ENCODE data around the gene CCDC89. TPM values are rescaled to one million over a fixed set of nuclear protein-coding genes. Genes with fewer than 3 reads are reported as not detected.

Gene CCDC89
- total RNA-seq, 2 donors from 2014 or later: not detected

DNA sequence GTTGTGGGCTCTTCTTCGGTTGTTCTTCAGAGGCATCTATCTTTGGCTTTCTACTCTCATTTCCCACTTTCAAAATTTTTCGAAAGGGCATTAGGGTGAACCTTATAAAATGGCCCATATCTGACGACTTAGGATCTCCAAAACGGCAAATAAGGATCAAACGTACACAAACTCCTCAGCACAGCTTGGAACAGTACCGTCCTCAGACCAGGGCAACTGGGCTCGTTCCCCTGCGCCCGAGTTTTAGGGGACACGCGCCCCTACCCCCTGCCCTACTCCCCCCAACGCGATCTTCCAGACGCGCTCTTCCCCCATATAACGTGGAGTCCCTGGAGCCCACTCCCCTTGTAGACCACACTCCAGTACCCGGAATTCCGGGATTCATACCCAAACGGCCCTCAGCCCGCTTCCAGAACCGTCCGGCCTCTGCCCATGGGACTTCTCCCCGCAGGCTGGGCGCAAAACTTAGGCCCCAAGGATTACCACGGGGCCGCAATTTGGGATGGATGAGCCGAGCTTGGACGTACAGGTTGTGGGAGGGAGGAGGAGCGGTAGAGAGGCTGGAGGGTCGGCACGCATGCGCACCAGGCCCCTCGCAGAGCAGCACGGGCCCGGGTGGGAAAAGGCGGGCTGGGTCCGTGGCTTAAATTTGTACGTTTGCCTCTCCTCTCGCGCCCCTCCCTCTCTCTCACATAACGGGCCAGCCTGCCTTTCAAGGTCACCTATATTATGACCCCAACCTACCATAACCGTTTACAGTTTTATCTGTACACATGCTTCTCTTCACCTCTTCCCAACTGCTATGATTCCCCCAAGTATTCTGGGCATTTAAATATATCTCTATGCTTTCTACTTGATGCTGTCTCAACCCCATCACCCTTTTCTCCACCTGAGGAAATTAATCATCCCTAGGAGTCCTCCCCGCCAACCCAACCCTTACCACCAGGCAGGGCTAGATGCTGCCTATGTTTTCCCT, 3.4 kb downstream of the CCDC89 start:
- no peaks in the 10 kb centered on the region for H3K9me3 Mint-ChIP-seq
- Histone ChIP-seq H3K4me3 (ENCODE audit: low read length) (no peak overlapping the region), H3K36me3 (ENCODE audit: control insufficient read depth, insufficient read depth, low read length) (no peaks in the 10 kb centered on the region), H3K27me3 (ENCODE audit: control insufficient read depth, insufficient read depth, low read length, poor library complexity, severe bottlenecking) (no peaks in the 10 kb centered on the region), H3K9me3 (ENCODE audit: control insufficient read depth, low read length) (no peaks in the 10 kb centered on the region), H3K27ac (ENCODE audit: low read depth, low read length) (no peak overlapping the region), H3K4me1 (ENCODE audit: control insufficient read depth, insufficient read depth, low read length) (peaks cover 4% of the 10 kb centered on the region), H3K9ac (ENCODE audit: extremely low read depth, low read length, poor library complexity, severe bottlenecking) (no peak overlapping the region)
- no peak overlapping the region for H3K27ac Mint-ChIP-seq
- no peaks in the 10 kb centered on the region for H3K36me3 Mint-ChIP-seq (ENCODE audit: low read depth)
- H3K27me3 Mint-ChIP-seq (ENCODE audit: insufficient read depth): no peaks in the 10 kb centered on the region
- peaks cover 18% of the 10 kb centered on the region for H3K4me1 Mint-ChIP-seq
- 94 to 95% methylated on average over 23 to 42 of the region's 43 CpGs for WGBS, 2 experiments (ENCODE audit: insufficient coverage in 1 of 2, insufficient read length in 1 of 2)
- H3K4me3 Mint-ChIP-seq: no peak overlapping the region
- no peak for DNase-seq
- TF ChIP-seq, protein P1, sequence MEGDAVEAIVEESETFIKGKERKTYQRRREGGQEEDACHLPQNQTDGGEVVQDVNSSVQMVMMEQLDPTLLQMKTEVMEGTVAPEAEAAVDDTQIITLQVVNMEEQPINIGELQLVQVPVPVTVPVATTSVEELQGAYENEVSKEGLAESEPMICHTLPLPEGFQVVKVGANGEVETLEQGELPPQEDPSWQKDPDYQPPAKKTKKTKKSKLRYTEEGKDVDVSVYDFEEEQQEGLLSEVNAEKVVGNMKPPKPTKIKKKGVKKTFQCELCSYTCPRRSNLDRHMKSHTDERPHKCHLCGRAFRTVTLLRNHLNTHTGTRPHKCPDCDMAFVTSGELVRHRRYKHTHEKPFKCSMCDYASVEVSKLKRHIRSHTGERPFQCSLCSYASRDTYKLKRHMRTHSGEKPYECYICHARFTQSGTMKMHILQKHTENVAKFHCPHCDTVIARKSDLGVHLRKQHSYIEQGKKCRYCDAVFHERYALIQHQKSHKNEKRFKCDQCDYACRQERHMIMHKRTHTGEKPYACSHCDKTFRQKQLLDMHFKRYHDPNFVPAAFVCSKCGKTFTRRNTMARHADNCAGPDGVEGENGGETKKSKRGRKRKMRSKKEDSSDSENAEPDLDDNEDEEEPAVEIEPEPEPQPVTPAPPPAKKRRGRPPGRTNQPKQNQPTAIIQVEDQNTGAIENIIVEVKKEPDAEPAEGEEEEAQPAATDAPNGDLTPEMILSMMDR (conservative IDR thresholded peaks at IDR 0.05): no peak

DNA sequence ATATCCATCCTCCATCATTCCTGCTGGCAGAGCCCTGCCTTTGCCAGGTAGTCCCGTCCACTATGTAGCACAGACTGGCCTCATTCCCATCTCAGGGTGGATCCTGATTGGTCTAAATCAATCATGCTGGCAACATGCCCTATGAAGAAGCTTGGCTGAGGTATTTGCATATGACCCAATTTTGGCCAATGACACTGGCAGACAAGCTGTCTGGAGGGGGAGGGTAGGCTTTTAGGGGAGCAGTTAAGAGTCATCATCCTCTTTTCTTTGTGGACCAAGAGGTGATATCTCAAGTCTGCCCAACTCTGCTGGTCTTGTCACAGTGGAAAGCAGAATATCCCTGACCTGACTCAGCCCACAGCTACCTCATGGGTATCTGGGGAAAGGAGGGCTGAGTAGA, 5.1 kb downstream of the CCDC89 start:
- DNase-seq: peak; percentile 60
- no peaks in the 10 kb centered on the region for H3K36me3 Mint-ChIP-seq (ENCODE audit: low read depth)
- TF ChIP-seq, protein P1 (conservative IDR thresholded peaks at IDR 0.05): no peak
- H3K4me3 ChIP-seq (ENCODE audit: low read length): no peak overlapping the region
- no peaks in the 10 kb centered on the region for H3K9me3 Mint-ChIP-seq
- H3K4me1 ChIP-seq (ENCODE audit: control insufficient read depth, insufficient read depth, low read length): peaks cover 4% of the 10 kb centered on the region
- no peaks in the 10 kb centered on the region for H3K9me3 ChIP-seq (ENCODE audit: control insufficient read depth, low read length)
- H3K9ac ChIP-seq (ENCODE audit: extremely low read depth, low read length, poor library complexity, severe bottlenecking): no peak overlapping the region
- H3K27me3 ChIP-seq (ENCODE audit: control insufficient read depth, insufficient read depth, low read length, poor library complexity, severe bottlenecking): no peaks in the 10 kb centered on the region
- peaks cover 18% of the 10 kb centered on the region for H3K4me1 Mint-ChIP-seq
- 86 to 88% methylated on average over 1 of the region's 1 CpG for WGBS, 2 experiments (ENCODE audit: insufficient coverage in 1 of 2, insufficient read length in 1 of 2)
- H3K27ac ChIP-seq (ENCODE audit: low read depth, low read length): no peak overlapping the region
- H3K4me3 Mint-ChIP-seq: no peak overlapping the region
- H3K27ac Mint-ChIP-seq: no peak overlapping the region
- no peaks in the 10 kb centered on the region for H3K36me3 ChIP-seq (ENCODE audit: control insufficient read depth, insufficient read depth, low read length)
- no peaks in the 10 kb centered on the region for H3K27me3 Mint-ChIP-seq (ENCODE audit: insufficient read depth)

DNA sequence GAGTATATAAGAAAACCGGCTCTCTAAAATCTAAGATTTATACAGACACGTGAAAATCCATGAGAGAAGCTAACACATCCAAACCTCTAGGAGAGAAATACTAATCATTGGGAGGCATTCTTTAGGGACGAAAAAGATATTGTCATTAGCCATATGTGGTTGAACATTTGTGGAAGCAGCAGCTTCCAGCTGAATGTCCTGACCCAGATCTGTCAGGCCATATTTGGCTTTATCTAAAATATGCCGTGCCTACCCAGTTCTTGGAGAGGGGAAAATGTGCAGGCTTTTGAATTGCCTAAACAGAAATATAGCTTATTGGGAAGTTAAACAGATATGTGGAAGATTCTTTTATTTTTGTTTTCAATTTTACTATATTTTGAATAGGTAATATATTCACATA, 6.4 kb downstream of the CCDC89 start:
- no peaks in the 10 kb centered on the region for H3K27me3 ChIP-seq (ENCODE audit: control insufficient read depth, insufficient read depth, low read length, poor library complexity, severe bottlenecking)
- no peak overlapping the region for H3K9ac ChIP-seq (ENCODE audit: extremely low read depth, low read length, poor library complexity, severe bottlenecking)
- H3K4me1 ChIP-seq (ENCODE audit: control insufficient read depth, insufficient read depth, low read length): peaks cover 4% of the 10 kb centered on the region
- no peak for DNase-seq
- Mint-ChIP-seq H3K36me3 (ENCODE audit: low read depth) (no peaks in the 10 kb centered on the region), H3K9me3 (peaks cover 2% of the 10 kb centered on the region), H3K4me3 (no peak overlapping the region), H3K27ac (no peak overlapping the region), H3K4me1 (peaks cover 18% of the 10 kb centered on the region), H3K27me3 (ENCODE audit: insufficient read depth) (peaks cover 5% of the 10 kb centered on the region)
- H3K9me3 ChIP-seq (ENCODE audit: control insufficient read depth, low read length): no peaks in the 10 kb centered on the region
- TF ChIP-seq, protein P1 (conservative IDR thresholded peaks at IDR 0.05): no peak
- H3K36me3 ChIP-seq (ENCODE audit: control insufficient read depth, insufficient read depth, low read length): no peaks in the 10 kb centered on the region
- 83 to 84% methylated on average over 4 of the region's 4 CpGs for WGBS, 2 experiments (ENCODE audit: insufficient coverage in 1 of 2, insufficient read length in 1 of 2)
- no peak overlapping the region for H3K27ac ChIP-seq (ENCODE audit: low read depth, low read length)
- H3K4me3 ChIP-seq (ENCODE audit: low read length): no peak overlapping the region

Measured in endodermal cell (in vitro differentiated cells).